PC-3 (cell line): ENCODE measurements around the gene VTA1.

Source experiments
- EZH2 ChIP-seq: fragments of 300-600 bp; sonication (generic); IDR thresholded peaks from one replicate; pipeline ENCODE4 v1.6.1; 2017; ENCODE audit warnings: antibody characterized with exemption, mild to moderate bottlenecking, low read length; ENCODE audit not compliant: unreplicated experiment
- EZH2phosphoT487 ChIP-seq: fragments of 300-600 bp; sonication (generic); IDR thresholded peaks from 2 replicates; pipeline ENCODE4 v1.6.1; 2018; ENCODE audit warnings: mild to moderate bottlenecking, antibody characterized with exemption, low read length, borderline replicate concordance
- TF ChIP-seq, protein P1 (sequence below): fragments of 300-600 bp; sonication (generic); conservative IDR thresholded peaks from 2 replicates; pipeline ENCODE4 v1.5.1; 2017; ENCODE audit warnings: antibody characterized with exemption, low read depth, mild to moderate bottlenecking, low read length

DNA sequence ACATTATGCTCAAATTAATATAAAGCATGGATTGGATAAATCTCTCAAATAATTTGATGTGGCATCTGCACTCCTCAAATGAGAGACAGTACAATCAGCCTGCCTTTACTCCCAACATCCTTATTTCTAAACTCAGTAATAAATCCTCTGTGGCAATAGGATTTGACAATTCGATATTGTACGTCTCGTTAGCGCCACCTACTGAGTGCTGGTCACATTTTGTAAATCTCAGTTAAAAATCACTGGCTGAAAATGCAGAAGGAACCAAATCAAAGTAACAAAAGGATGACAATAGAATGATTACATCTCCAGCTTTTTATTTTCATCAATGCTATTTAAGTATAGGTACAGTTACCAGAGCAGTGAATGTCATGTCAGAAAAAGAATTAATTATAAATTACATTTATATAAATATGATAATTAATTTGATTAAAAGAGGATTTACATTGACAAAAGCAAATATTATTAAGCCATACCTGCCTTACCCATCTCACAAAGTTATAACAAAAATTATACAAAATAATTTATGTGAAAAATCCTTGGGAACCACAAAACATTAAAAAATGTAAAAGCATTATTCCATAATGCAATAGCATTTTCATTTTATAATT is 34.5 kb upstream of the VTA1 start:
- TF ChIP-seq, protein P1, sequence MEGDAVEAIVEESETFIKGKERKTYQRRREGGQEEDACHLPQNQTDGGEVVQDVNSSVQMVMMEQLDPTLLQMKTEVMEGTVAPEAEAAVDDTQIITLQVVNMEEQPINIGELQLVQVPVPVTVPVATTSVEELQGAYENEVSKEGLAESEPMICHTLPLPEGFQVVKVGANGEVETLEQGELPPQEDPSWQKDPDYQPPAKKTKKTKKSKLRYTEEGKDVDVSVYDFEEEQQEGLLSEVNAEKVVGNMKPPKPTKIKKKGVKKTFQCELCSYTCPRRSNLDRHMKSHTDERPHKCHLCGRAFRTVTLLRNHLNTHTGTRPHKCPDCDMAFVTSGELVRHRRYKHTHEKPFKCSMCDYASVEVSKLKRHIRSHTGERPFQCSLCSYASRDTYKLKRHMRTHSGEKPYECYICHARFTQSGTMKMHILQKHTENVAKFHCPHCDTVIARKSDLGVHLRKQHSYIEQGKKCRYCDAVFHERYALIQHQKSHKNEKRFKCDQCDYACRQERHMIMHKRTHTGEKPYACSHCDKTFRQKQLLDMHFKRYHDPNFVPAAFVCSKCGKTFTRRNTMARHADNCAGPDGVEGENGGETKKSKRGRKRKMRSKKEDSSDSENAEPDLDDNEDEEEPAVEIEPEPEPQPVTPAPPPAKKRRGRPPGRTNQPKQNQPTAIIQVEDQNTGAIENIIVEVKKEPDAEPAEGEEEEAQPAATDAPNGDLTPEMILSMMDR = peak; percentile 78
- TF ChIP-seq EZH2 = no peak
- TF ChIP-seq EZH2phosphoT487 = no peak
